Parathyroid adenoma (tissue), 2 donors: Measurements from ENCODE around the gene ERC1.

Experiments used
- H2AFZ ChIP-seq: fragments of 300-600 bp; sonication (generic); one replicate; pipeline ENCODE4 v1.7.0; 2017; ENCODE audit warnings: antibody characterized with exemption, mild to moderate bottlenecking
- H3K27ac ChIP-seq: fragments of 300-600 bp; sonication (generic); one replicate; pipeline ENCODE4 v1.7.0; 2017
- H3K27me3 ChIP-seq: fragments of 300-600 bp; sonication (generic); one replicate; pipeline ENCODE4 v1.7.0; 2017; ENCODE audit warnings: low read length; ENCODE audit not compliant: control insufficient read depth, insufficient read depth
- H3K36me3 ChIP-seq: fragments of 300-600 bp; sonication (generic); one replicate; pipeline ENCODE4 v1.7.0; 2017; ENCODE audit warnings: low read length; ENCODE audit not compliant: control insufficient read depth, insufficient read depth
- H3K4me1 ChIP-seq: fragments of 300-600 bp; sonication (generic); one replicate; pipeline ENCODE4 v1.7.0; 2017; ENCODE audit warnings: control low read depth
- H3K4me2 ChIP-seq: fragments of 300-600 bp; sonication (generic); one replicate; pipeline ENCODE4 v1.7.0; 2017; ENCODE audit warnings: low read length
- H3K4me3 ChIP-seq: fragments of 300-600 bp; sonication (generic); one replicate; pipeline ENCODE4 v1.7.0; 2017; ENCODE audit warnings: low read depth, low read length
- H3K79me2 ChIP-seq: fragments of 300-600 bp; sonication (generic); one replicate; pipeline ENCODE4 v1.7.0; 2017; ENCODE audit warnings: control low read depth
- H3K9ac ChIP-seq: fragments of 300-600 bp; sonication (generic); one replicate; pipeline ENCODE4 v1.7.0; 2017; ENCODE audit warnings: mild to moderate bottlenecking
- H3K9me3 ChIP-seq: fragments of 300-600 bp; sonication (generic); one replicate; pipeline ENCODE4 v1.7.0; 2017; ENCODE audit warnings: low read length; ENCODE audit not compliant: control insufficient read depth
- TF ChIP-seq, protein P1 (sequence below): fragments of 300-600 bp; sonication (generic); IDR thresholded peaks from one replicate; pipeline ENCODE4 v1.7.0; 2017; ENCODE audit warnings: antibody characterized with exemption, mild to moderate bottlenecking
- donor health status: primary hyperparathyroidism.

ERC1 gene

DNA sequence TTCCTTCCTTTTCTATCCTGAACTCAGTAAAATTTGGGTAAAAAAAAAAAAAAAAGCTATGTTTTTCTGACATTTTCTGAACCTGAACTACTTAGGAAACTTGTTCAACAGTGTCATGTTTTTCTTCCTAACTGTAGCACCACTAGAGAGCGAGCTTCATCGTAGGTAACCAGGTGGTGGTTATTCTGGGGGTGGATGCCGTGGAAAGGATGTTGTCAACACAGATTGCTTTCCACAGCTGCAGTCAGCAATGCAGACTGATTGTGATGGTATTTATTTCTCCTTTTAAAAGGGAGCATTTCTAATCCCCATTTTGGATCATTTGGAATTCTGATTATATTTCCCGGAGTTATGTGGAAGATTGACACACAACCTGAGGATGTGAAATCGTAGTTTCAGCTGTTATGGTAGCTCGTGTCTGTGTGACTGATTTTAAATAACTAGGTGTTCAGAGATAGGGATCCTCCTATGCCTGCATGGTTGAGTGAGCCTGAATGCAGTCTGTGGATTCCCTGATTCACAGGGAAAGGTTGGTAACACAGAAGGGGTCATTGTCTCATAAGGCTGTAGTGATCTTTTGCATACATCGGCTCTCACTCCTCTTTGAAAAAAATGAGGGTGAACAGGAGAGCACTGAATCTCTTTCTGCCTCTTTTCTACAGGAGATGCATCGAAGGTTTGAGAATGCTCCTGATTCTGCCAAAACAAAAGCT, 113.2 kb downstream of the ERC1 start:
- TF ChIP-seq, protein P1, sequence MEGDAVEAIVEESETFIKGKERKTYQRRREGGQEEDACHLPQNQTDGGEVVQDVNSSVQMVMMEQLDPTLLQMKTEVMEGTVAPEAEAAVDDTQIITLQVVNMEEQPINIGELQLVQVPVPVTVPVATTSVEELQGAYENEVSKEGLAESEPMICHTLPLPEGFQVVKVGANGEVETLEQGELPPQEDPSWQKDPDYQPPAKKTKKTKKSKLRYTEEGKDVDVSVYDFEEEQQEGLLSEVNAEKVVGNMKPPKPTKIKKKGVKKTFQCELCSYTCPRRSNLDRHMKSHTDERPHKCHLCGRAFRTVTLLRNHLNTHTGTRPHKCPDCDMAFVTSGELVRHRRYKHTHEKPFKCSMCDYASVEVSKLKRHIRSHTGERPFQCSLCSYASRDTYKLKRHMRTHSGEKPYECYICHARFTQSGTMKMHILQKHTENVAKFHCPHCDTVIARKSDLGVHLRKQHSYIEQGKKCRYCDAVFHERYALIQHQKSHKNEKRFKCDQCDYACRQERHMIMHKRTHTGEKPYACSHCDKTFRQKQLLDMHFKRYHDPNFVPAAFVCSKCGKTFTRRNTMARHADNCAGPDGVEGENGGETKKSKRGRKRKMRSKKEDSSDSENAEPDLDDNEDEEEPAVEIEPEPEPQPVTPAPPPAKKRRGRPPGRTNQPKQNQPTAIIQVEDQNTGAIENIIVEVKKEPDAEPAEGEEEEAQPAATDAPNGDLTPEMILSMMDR: no peak

DNA sequence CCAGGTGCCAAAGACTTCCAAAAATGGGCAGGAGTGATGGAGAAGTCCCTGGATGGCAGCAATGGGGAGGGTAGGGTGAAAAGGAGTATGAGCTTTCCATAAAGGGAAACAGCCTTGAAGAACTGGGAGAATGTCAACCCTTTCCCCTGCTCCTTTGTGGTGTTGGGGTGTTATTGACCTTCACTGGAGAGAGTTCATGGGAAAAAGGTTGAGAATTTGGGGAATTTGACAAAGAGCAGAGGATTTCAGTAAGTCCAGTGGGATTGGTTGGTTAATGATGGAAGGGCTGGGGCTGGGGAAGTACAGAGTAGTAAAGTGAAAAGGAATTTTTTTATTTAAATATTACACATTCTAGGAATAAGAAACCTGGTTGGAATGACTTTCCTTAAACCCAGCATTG, 116.6 kb downstream of the ERC1 start:
- H3K4me1 ChIP-seq: peaks cover 16% of the 10 kb centered on the region
- peaks cover 11% of the 10 kb centered on the region for H3K79me2 ChIP-seq
- no peaks in the 10 kb centered on the region for H3K36me3 ChIP-seq

More for the DNA sequence above, 113.2 kb downstream of the ERC1 start:
- H3K79me2 ChIP-seq: peaks cover 34% of the 10 kb centered on the region
- H3K4me2 ChIP-seq: no peak overlapping the region
- H3K4me1 ChIP-seq: peaks cover 12% of the 10 kb centered on the region
- H2AFZ ChIP-seq: no peak overlapping the region
- H3K27ac ChIP-seq: no peak overlapping the region
- no peak overlapping the region for H3K9ac ChIP-seq
- no peaks in the 10 kb centered on the region for H3K9me3 ChIP-seq
- no peaks in the 10 kb centered on the region for H3K36me3 ChIP-seq
- H3K27me3 ChIP-seq: no peaks in the 10 kb centered on the region
- no peak overlapping the region for H3K4me3 ChIP-seq

DNA sequence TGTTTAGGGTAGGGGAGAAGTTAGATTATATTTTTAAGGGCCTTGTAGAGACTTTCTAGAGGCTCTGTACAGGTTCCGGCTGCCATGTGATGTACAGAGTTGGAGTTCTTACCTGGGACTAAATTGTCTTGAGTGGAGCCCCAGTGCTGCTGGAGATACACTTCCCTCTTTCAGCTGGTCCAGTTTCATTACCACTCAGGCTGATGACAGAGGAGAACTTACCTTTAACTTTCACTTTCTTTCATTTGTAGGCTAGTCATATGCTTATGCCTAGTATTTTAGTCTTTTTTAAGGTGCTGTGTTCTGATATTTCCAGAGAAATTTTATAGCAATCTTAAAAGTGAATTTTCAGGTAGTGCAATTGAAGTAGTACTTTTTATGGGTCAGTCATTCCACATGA, 117.3 kb downstream of the ERC1 start:
- TF ChIP-seq, protein P1: no peak
- H2AFZ ChIP-seq: no peak overlapping the region
- no peaks in the 10 kb centered on the region for H3K36me3 ChIP-seq
- no peak overlapping the region for H3K4me2 ChIP-seq
- H3K27ac ChIP-seq: no peak overlapping the region
- no peak overlapping the region for H3K9ac ChIP-seq
- H3K4me3 ChIP-seq: no peak overlapping the region
- peaks cover 16% of the 10 kb centered on the region for H3K4me1 ChIP-seq
- peaks cover 6% of the 10 kb centered on the region for H3K79me2 ChIP-seq
- no peaks in the 10 kb centered on the region for H3K9me3 ChIP-seq
- no peaks in the 10 kb centered on the region for H3K27me3 ChIP-seq

More for the DNA sequence above, 116.6 kb downstream of the ERC1 start:
- H2AFZ ChIP-seq: no peak overlapping the region
- no peak overlapping the region for H3K4me3 ChIP-seq
- H3K9ac ChIP-seq: no peak overlapping the region
- H3K27ac ChIP-seq: no peak overlapping the region
- TF ChIP-seq, protein P1: no peak
- no peaks in the 10 kb centered on the region for H3K9me3 ChIP-seq
- no peak overlapping the region for H3K4me2 ChIP-seq
- no peaks in the 10 kb centered on the region for H3K27me3 ChIP-seq

DNA sequence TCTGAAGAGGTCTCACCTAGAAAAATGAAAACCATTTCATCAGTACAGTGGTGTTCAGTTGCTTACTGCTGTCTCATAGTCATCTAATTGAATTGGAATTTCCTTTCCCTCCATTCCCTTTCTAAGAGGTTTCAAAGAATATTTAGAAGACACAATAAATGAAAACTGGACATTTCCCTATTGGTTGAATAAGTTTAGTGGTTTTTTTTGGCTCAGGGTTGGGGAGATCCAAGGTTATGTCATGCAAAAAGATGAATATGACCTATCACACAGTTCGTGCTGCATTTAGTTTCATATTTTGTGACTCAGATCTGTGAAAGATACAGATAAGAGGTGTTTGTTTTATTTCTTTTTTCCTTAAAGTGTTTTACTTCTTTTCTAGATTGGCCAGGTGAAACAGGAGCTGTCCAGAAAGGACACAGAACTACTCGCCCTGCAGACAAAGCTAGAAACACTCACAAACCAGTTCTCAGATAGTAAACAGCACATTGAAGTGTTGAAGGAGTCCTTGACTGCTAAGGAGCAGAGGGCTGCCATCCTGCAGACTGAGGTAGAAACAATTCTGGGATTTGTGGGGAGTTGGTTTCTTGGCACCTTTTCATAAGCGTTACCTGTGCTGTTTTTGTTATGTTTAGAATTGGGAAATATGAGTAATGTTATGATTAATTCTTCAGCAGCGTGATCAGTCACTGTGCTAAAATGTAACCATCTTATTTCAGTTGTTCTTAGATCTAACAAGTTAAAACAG, 124.6 kb downstream of the ERC1 start:
- Histone ChIP-seq H3K9ac (no peak overlapping the region), H3K27me3 (no peaks in the 10 kb centered on the region), H3K9me3 (no peaks in the 10 kb centered on the region), H3K27ac (peak overlapping the region; percentile 47), H3K4me3 (no peak overlapping the region), H3K79me2 (peaks cover 3% of the 10 kb centered on the region), H3K4me1 (peaks cover 10% of the 10 kb centered on the region), H3K36me3 (no peaks in the 10 kb centered on the region), H3K4me2 (no peak overlapping the region), H2AFZ (no peak overlapping the region)
- TF ChIP-seq, protein P1: no peak
